GM21786 (cell line): Measurements from ENCODE around the gene HMGCL.

Experiments used
- ATAC-seq: cut with Tn5 transposase; IDR thresholded peaks from one replicate; pipeline ENCODE4 v1.9.1; 2021; ENCODE audit not compliant: unreplicated experiment

The HMGCL gene

DNA sequence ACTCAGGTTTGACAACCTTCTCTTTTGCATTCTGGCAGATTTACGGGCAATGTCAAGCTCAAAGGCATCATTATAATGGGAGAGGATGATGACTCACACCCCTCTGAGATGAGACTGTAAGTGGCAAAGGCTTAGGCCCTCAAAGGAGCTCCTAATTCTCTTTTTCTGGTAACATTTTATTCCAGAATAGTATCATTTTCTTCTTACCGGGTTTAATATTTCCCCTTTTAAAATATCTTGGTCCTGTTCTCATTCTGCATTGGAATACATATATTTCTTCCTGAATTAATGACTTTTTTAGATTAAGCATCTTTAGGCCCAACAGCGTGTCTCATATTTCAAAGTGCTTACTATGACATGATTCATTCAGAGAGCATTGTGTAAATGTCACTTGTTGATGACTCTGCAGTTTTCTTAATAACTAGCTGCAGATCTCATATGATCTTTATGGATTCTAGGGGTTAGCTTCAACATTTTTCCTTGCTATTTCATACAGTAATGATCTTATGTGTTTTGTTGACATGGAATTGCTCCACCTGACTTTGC is 45.3 kb downstream of the HMGCL start:
- no peak for ATAC-seq

- ATAC-seq: no peak
Observed at GRCh38 chr1:23777979-23778814, 47.0 kb downstream of the HMGCL start, which contains the start of gene PITHD1. Gene PITHD1 (plus strand): TSS chr1:23778418. CDS start chr1:23778516, 98 bp downstream.

DNA sequence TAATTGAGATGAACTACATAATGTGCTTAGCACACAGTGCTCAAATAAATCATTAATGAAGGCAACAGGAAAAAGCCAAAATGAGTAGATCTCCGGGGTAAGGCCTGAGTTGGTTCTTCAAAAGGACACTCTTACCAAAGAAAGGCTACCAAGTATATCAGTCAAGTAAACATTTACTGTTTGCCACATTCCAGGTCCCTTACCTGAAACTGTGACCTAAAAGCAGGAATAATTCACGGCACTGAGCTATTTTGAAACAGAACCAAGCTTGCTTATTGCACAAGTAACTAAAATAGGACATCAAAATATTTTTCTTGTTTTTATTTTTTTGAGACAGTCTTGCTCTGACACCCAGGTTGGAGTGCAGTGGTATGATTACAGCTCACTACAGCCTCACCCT is 49.0 kb downstream of the HMGCL start:
- no peak for ATAC-seq

DNA sequence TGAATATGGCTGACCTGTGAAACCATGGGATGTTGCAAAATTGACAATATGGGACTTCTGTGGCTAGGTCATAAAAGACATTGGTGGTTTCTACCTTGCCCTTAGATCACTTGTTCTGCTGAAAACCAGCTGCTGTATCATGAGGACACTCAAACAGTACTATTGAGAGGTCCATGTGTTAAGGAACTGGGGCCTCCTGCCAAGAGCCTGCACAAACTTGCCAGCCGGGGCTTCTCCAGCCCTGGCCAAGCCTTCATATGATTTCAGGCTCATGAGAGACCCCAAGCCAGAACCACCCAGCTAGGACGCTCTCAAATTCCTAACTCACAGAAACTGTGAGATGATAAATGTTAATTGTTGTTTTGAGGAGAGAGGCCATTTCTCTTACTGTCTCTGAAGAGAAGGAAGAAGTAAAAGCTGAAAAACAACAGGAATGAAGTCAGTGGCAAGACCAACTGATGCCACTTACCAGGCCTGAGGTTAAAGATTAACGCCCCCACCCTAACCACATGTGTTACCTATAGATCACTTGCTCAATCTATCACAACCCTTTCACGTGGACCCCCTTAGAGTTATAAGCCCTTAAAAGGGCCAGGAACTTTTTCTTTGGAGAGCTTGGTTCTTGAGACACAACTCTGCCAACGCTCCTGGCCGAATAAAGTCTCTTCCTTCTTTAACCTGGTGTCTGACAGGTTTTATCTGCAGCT is 50.9 kb downstream of the HMGCL start:
- no peak for ATAC-seq

DNA sequence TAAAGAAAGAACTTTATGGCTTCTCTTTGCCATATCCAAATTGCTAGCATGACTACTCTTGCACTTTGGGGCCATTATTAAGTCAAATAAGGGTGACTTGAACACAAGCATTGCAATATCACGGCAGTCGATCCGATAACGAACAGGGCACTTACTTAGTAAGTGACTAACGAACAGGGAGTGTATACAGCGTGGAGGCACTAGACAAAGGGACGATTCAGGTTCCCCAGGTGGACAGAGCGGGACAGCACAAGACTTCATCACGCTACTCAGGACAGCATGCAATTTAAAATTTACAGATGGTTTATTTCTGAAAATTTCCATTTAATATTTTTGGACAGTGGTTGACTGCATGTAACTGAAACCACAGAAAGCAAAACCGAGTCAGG is 52.4 kb downstream of the HMGCL start:
- no peak for ATAC-seq

GRCh38 chr1:23772049-23772853 is 53.0 kb downstream of the HMGCL start:
- no peak for ATAC-seq

- no peak for ATAC-seq
Observed at GRCh38 chr1:23768733-23769132, 56.5 kb downstream of the HMGCL start.

GRCh38 chr1:23763041-23763577 is 62.1 kb downstream of the HMGCL start:
- ATAC-seq: no peak

GRCh38 chr1:23759277-23759676 is 66.0 kb downstream of the HMGCL start:
- no peak for ATAC-seq

DNA sequence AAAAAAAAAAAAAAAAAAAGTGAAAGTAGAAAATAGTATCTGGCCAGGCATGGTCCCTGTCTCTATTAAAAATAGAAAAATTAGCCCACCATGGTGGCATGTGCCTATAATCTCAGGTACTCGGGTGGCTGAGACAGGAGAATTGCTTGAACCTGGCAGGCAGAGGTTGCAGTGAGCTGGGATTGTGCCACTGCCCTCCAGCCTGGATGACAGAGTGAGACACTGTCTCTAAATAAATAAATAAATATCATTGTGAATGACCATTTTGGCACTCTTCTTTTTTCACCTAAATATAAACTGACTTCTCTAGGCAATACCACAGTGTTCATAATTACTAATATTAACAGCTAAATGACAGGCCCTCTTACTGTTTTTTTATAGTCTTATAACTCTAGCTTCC is 67.4 kb downstream of the HMGCL start:
- no peak for ATAC-seq

DNA sequence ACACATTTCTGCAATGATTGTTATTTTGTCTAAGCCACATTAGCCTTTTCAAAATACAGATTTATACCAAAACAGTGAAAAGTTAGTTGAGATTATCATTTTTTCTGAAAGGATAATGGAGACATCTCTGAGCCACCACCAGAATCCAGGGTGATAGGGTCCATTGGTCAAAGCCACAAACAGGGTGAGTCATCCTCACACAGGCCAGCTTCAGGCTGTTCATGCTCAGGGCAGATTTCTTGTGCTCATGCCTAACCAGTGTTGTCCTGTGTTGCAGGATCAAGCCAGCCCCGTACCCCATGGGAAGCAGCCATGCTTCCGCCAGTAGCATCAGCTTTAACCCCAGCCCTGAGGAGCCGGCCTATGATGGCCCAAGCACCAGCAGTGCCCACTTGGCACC is 68.6 kb downstream of the HMGCL start:
- no peak for ATAC-seq

DNA sequence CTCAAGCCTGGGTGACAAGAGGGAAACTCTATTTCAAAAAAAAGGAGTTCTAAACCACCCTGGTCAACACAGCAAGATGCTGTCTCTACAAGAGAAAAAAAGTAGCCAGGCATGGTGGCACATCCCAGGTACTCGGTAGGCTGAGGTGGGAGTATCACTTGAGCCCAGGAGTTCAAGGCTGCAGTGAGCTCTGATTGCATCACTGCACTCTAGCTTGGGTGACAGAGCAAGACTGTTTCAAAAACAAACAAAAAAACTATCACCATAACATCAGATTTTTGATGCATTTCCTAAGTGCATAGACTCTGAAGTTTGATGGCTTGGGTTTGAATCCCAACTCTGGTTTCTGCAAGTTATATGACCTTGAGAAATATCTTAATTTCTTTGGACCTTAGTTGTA is 72.3 kb downstream of the HMGCL start:
- ATAC-seq: no peak
